Keratinocyte (primary cell): ENCODE data around the gene WDR41. TPM values are rescaled to one million over a fixed set of nuclear protein-coding genes. Genes with fewer than 3 reads are reported as not detected.

Experiments
- DNase-seq: peaks from one replicate; pipeline ENCODE4 v3.0.0-alpha.2; 2011; ENCODE audit warnings: low read depth, missing footprints, low spot score
- FAIRE-seq: peaks from 2 replicates; lab custom pipeline; 2011; peaks lifted over from hg19 to GRCh38; lab: Jason Lieb, UNC
- H2AFZ ChIP-seq: 2 replicates; pipeline ENCODE4 v1.6.0; 2012; ENCODE audit warnings: low read length, control low read depth, inconsistent platforms; ENCODE audit not compliant: control insufficient read depth
- H3K27ac ChIP-seq: 2 replicates; pipeline ENCODE4 v1.5.1; 2011; ENCODE audit warnings: low read length; ENCODE audit not compliant: control insufficient read depth, insufficient read depth
- H3K27me3 ChIP-seq: 3 replicates; pipeline ENCODE4 v1.6.0; 2011; ENCODE audit warnings: low read length; ENCODE audit not compliant: control insufficient read depth, insufficient read depth; ENCODE audit errors: extremely low read depth
- H3K36me3 ChIP-seq, 2 experiments: 2 replicates in 1 of 2; 3 replicates in 1 of 2; pipeline ENCODE4 v1.5.1; 2011; ENCODE audit warnings: low read length in 2 of 2, mild to moderate bottlenecking in 1 of 2; ENCODE audit not compliant: control insufficient read depth in 2 of 2, insufficient read depth in 2 of 2; ENCODE audit errors: extremely low read depth in 1 of 2
- H3K4me1 ChIP-seq: 3 replicates; pipeline ENCODE4 v1.5.1; 2011; ENCODE audit warnings: low read length; ENCODE audit not compliant: control insufficient read depth, insufficient read depth; ENCODE audit errors: extremely low read depth
- H3K4me2 ChIP-seq: 3 replicates; pipeline ENCODE4 v1.6.0; 2011; ENCODE audit warnings: low read depth, low read length; ENCODE audit not compliant: control insufficient read depth, insufficient read depth; ENCODE audit errors: extremely low read depth
- H3K4me3 ChIP-seq, 3 experiments: fragments of 200-600 bp in 1 of 3; sonication (generic) in 1 of 3; 2 replicates in 2 of 3; 3 replicates in 1 of 3; pipeline ENCODE4 v1.5.1; 2011 to 2016; ENCODE audit warnings: low read length in 3 of 3, mild to moderate bottlenecking in 3 of 3, control low read depth in 2 of 3, inconsistent platforms in 1 of 3, low read depth in 1 of 3, mixed read lengths in 1 of 3, mixed run types in 1 of 3, moderate library complexity in 1 of 3; ENCODE audit not compliant: control insufficient read depth in 2 of 3, insufficient read depth in 2 of 3; ENCODE audit errors: extremely low read depth in 1 of 3
- H3K79me2 ChIP-seq: 2 replicates; pipeline ENCODE4 v1.6.0; 2012; ENCODE audit warnings: low read length; ENCODE audit not compliant: control insufficient read depth, insufficient read depth
- H3K9ac ChIP-seq: 3 replicates; pipeline ENCODE4 v1.6.0; 2011; ENCODE audit warnings: low read length; ENCODE audit not compliant: control insufficient read depth, insufficient read depth; ENCODE audit errors: extremely low read depth
- H3K9me1 ChIP-seq: 3 replicates; pipeline ENCODE4 v1.6.0; 2011; ENCODE audit warnings: low read length; ENCODE audit not compliant: control insufficient read depth, insufficient read depth; ENCODE audit errors: extremely low read depth
- H3K9me3 ChIP-seq: 2 replicates; pipeline ENCODE4 v1.5.1; 2012; ENCODE audit warnings: low read depth, low read length; ENCODE audit not compliant: control insufficient read depth
- H4K20me1 ChIP-seq: 3 replicates; pipeline ENCODE4 v1.6.0; 2011; ENCODE audit warnings: low read length; ENCODE audit not compliant: control insufficient read depth, insufficient read depth; ENCODE audit errors: extremely low read depth
- EZH2 ChIP-seq: IDR thresholded peaks from one replicate; pipeline ENCODE4 v1.6.1; 2012; ENCODE audit warnings: inconsistent platforms, mild to moderate bottlenecking, low read length, moderate library complexity
- dilution Hi-C: fragments of 300-500 bp; cut with MboI; formaldehyde crosslinking; loops from one replicate; pipeline ENCODE4 v1.7.0; 2020; ENCODE audit warnings: low sequenced_read_pairs; ENCODE audit not compliant: extremely low pct_ligation_motif_present
- polyA plus RNA-seq, 5 experiments: library from polyadenylated mRNA; depleted of rRNA in 3 of 5; stranded (reverse) in 3 of 5; stranded (forward) in 1 of 5; unstranded in 1 of 5; fragments of >200 nt; gene quantifications; 1 replicate in 1 of 5; 2 replicates in 3 of 5; 3 replicates in 1 of 5; pipeline versions ENCODE4 v1.2.1 to v1.2.3, GENCODE V29; 2011 to 2012; ENCODE audit warnings: missing spikeins in 2 of 5, low read depth in 1 of 5, low replicate concordance in 1 of 5
- TF ChIP-seq, protein P1 (sequence below), 3 experiments: IDR thresholded peaks in 1 of 3; conservative IDR thresholded peaks in 1 of 3; optimal IDR thresholded peaks in 1 of 3; 2 replicates in 2 of 3; 3 replicates in 1 of 3; pipeline versions ENCODE3 to v1.5.1; 2011; ENCODE audit warnings: low read length in 3 of 3, mild to moderate bottlenecking in 3 of 3, moderate library complexity in 2 of 3, control low read depth in 1 of 3, inconsistent platforms in 1 of 3; ENCODE audit not compliant: insufficient read depth in 2 of 3; ENCODE audit errors: extremely low read depth in 1 of 3

WDR41 gene
- polyA plus RNA-seq, 1 donor (not counting 4 experiments of a cell fraction or from before 2014, with no cell fraction given): 60.7 TPM

DNA sequence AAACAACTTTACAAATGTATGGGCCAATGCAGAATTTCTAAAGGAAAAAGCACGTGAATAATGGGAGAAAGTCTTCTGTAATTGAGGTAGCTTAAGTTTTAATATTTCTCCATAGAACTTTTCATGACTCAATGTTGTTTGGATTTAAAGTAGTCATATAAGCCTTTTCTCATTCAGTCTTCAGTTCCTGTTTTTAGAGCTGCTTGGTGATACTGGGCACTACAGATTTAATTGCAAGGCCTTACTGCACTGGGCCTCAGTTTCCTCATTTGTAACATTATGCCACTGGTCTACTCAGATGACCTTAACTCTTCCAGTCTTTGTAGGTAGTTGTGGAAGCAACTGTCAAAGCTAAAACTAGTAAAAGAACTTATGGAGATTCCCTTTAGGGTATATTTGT, 60.4 kb downstream of the WDR41 start:
- H3K9me1 ChIP-seq: no peaks in the 10 kb centered on the region
- peaks cover 2 to 7% of the 10 kb centered on the region in 2 experiments for H3K36me3 ChIP-seq
- no peaks in the 10 kb centered on the region for H3K27me3 ChIP-seq
- H3K9me3 ChIP-seq: no peaks in the 10 kb centered on the region
- H3K9ac ChIP-seq: no peak overlapping the region
- dilution Hi-C loops: no loop called here
- H3K27ac ChIP-seq: no peak overlapping the region
- no peak overlapping the region for H2AFZ ChIP-seq
- no peak overlapping the region for H3K4me2 ChIP-seq
- FAIRE-seq (no peak), DNase-seq (no peak)
- no peak for TF ChIP-seq EZH2
- TF ChIP-seq, protein P1, sequence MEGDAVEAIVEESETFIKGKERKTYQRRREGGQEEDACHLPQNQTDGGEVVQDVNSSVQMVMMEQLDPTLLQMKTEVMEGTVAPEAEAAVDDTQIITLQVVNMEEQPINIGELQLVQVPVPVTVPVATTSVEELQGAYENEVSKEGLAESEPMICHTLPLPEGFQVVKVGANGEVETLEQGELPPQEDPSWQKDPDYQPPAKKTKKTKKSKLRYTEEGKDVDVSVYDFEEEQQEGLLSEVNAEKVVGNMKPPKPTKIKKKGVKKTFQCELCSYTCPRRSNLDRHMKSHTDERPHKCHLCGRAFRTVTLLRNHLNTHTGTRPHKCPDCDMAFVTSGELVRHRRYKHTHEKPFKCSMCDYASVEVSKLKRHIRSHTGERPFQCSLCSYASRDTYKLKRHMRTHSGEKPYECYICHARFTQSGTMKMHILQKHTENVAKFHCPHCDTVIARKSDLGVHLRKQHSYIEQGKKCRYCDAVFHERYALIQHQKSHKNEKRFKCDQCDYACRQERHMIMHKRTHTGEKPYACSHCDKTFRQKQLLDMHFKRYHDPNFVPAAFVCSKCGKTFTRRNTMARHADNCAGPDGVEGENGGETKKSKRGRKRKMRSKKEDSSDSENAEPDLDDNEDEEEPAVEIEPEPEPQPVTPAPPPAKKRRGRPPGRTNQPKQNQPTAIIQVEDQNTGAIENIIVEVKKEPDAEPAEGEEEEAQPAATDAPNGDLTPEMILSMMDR (optimal IDR thresholded peaks at IDR 0.05 in 1 of 3, IDR thresholded peaks at IDR 0.05 in 1 of 3, conservative IDR thresholded peaks at IDR 0.05 in 1 of 3; ENCODE audit: extremely low read depth in 1 of 3, insufficient read depth in 2 of 3, low read length in 3 of 3): no peak
- H3K79me2 ChIP-seq: no peaks in the 10 kb centered on the region
- no peak overlapping the region for H3K4me3 ChIP-seq
- no peaks in the 10 kb centered on the region for H4K20me1 ChIP-seq
- no peaks in the 10 kb centered on the region for H3K4me1 ChIP-seq

DNA sequence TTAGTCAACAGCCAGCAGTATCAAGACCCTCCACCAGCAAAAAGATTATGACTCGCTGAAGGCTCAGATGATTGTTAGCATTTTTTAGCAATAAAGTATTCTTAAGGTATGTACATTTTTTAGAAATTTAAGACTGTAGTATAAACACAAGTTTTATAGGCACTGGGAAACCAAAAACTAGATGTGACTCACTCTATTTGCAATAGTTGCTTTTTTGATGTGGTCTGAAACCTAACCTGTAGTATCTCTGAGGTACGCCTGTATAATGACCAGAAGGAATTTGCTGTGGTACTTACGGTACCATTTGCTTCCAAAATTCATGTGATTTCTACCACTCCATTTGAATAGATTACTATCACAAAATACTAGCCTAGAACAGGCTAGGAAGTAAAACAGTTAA, 60.8 kb downstream of the WDR41 start:
- TF ChIP-seq, protein P1 (optimal IDR thresholded peaks at IDR 0.05 in 1 of 3, IDR thresholded peaks at IDR 0.05 in 1 of 3, conservative IDR thresholded peaks at IDR 0.05 in 1 of 3; ENCODE audit: extremely low read depth in 1 of 3, insufficient read depth in 2 of 3, low read length in 3 of 3): no peak
- TF ChIP-seq EZH2: no peak
- Histone ChIP-seq H3K9me1 (no peaks in the 10 kb centered on the region), H3K4me1 (no peaks in the 10 kb centered on the region), H3K4me3 (no peak overlapping the region), H3K9ac (no peak overlapping the region), H3K27ac (no peak overlapping the region), H2AFZ (no peak overlapping the region), H3K36me3 (peaks cover 2 to 8% of the 10 kb centered on the region in 2 experiments), H3K9me3 (no peaks in the 10 kb centered on the region), H3K27me3 (no peaks in the 10 kb centered on the region), H3K4me2 (no peak overlapping the region), H4K20me1 (no peaks in the 10 kb centered on the region), H3K79me2 (no peaks in the 10 kb centered on the region)
- FAIRE-seq (no peak), DNase-seq (no peak)
- dilution Hi-C loops: no loop called here
